ENCODE measurements around the gene LRTM2.

DNA sequence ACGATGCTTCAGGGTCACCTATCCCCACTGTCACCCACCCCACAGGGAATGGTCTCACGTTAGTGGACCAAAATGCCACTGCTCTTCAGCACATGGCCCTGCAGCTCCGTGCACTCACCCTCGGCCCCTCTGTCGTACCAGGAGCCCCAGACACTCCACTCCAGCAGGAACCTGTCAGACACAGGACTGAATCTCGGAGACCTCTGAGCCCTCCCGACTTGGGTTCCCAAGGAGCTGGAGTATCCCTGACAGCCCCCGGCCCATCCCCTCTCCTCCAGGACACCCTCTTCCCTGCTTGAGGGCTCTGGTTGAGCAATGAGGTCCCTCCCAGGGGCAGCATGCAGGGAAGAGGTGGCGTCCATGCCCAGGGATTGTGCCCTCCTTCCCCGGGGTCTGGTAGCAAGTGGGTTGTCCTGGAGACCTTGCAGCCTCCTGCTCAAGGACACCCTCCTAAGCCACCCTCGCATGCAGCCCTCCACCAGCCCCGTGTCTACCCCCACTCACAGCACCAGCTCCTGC is 20.4 kb upstream of the LRTM2 start:
- TF ChIP-seq POLR2A (IDR thresholded peaks at IDR 0.05; ENCODE audit: low read depth, low read length) (no peak), CEBPB (IDR thresholded peaks at IDR 0.05; ENCODE audit: low read depth, low read length) (no peak), RAD21 (IDR thresholded peaks at IDR 0.05; ENCODE audit: low read length) (no peak), MAFK (IDR thresholded peaks at IDR 0.05; ENCODE audit: low read depth, low read length) (no peak)
- TF ChIP-seq, protein P1, sequence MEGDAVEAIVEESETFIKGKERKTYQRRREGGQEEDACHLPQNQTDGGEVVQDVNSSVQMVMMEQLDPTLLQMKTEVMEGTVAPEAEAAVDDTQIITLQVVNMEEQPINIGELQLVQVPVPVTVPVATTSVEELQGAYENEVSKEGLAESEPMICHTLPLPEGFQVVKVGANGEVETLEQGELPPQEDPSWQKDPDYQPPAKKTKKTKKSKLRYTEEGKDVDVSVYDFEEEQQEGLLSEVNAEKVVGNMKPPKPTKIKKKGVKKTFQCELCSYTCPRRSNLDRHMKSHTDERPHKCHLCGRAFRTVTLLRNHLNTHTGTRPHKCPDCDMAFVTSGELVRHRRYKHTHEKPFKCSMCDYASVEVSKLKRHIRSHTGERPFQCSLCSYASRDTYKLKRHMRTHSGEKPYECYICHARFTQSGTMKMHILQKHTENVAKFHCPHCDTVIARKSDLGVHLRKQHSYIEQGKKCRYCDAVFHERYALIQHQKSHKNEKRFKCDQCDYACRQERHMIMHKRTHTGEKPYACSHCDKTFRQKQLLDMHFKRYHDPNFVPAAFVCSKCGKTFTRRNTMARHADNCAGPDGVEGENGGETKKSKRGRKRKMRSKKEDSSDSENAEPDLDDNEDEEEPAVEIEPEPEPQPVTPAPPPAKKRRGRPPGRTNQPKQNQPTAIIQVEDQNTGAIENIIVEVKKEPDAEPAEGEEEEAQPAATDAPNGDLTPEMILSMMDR (conservative IDR thresholded peaks at IDR 0.05; ENCODE audit: low read depth, low read length) = no peak
- TF ChIP-seq, protein P2, sequence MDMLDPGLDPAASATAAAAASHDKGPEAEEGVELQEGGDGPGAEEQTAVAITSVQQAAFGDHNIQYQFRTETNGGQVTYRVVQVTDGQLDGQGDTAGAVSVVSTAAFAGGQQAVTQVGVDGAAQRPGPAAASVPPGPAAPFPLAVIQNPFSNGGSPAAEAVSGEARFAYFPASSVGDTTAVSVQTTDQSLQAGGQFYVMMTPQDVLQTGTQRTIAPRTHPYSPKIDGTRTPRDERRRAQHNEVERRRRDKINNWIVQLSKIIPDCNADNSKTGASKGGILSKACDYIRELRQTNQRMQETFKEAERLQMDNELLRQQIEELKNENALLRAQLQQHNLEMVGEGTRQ (IDR thresholded peaks at IDR 0.05; ENCODE audit: low read depth, low read length) = no peak

Data from IMR-90 (cell line).